ENCODE data around the gene UBE3D. TPM values are rescaled to one million over a fixed set of nuclear protein-coding genes. Genes with fewer than 3 reads are reported as not detected.
"Not testable (repeated sequence)": the region's sequence is repeated elsewhere in the genome, so short reads cannot be mapped to it uniquely, and the experiment has no call there.

Gene UBE3D
- polyA plus RNA-seq, 4 donors = 7.1 to 11.5 (median 9.1) TPM

GRCh38 chr6:82877213-82878195 lies 188.1 kb downstream of the UBE3D start:
- DNase-seq (ENCODE audit: low read depth in 4 of 4, low spot score in 2 of 4) = no peak

- no peak for DNase-seq (ENCODE audit: low read depth in 4 of 4, low spot score in 2 of 4)
Observed at GRCh38 chr6:82875573-82876185, 190.0 kb downstream of the UBE3D start.

GRCh38 chr6:82874867-82875266 lies 190.8 kb downstream of the UBE3D start:
- DNase-seq (ENCODE audit: low read depth in 4 of 4, low spot score in 2 of 4) = no peak

GRCh38 chr6:82872185-82872584 lies 193.5 kb downstream of the UBE3D start:
- DNase-seq (ENCODE audit: low read depth in 4 of 4, low spot score in 2 of 4) = no peak

- DNase-seq (ENCODE audit: low read depth in 4 of 4, low spot score in 2 of 4) = no peak
Observed at GRCh38 chr6:82870582-82871172, 195.0 kb downstream of the UBE3D start.

- DNase-seq (ENCODE audit: low read depth in 4 of 4, low spot score in 2 of 4) = no peak
Observed at GRCh38 chr6:82869493-82869892, 196.1 kb downstream of the UBE3D start.

- no peak for DNase-seq (ENCODE audit: low read depth in 4 of 4, low spot score in 2 of 4)
Observed at GRCh38 chr6:82867946-82868345, 197.7 kb downstream of the UBE3D start.

GRCh38 chr6:82866446-82866845 lies 199.2 kb downstream of the UBE3D start:
- no peak for DNase-seq (ENCODE audit: low read depth in 4 of 4, low spot score in 2 of 4)

GRCh38 chr6:82865461-82865860 lies 200.2 kb downstream of the UBE3D start:
- DNase-seq (ENCODE audit: low read depth in 4 of 4, low spot score in 2 of 4) = no peak

GRCh38 chr6:82863781-82864180 lies 201.9 kb downstream of the UBE3D start:
- no peak for DNase-seq (ENCODE audit: low read depth in 4 of 4, low spot score in 2 of 4)

GRCh38 chr6:82862543-82862942 lies 203.1 kb downstream of the UBE3D start:
- no peak for DNase-seq (ENCODE audit: low read depth in 4 of 4, low spot score in 2 of 4)

- DNase-seq (ENCODE audit: low read depth in 4 of 4, low spot score in 2 of 4) = no peak
Observed at GRCh38 chr6:82861121-82861520, 204.5 kb downstream of the UBE3D start.

- DNase-seq (ENCODE audit: low read depth in 4 of 4, low spot score in 2 of 4) = not testable (repeated sequence)
Observed at GRCh38 chr6:82856077-82856476, 209.6 kb downstream of the UBE3D start.

GRCh38 chr6:82852904-82853303 lies 212.7 kb downstream of the UBE3D start:
- not testable (repeated sequence) for DNase-seq (ENCODE audit: low read depth in 4 of 4, low spot score in 2 of 4)

GRCh38 chr6:82843291-82843885 lies 222.3 kb downstream of the UBE3D start:
- DNase-seq (ENCODE audit: low read depth in 4 of 4, low spot score in 2 of 4) = no peak

GRCh38 chr6:82842721-82843120 lies 222.9 kb downstream of the UBE3D start:
- DNase-seq (ENCODE audit: low read depth in 4 of 4, low spot score in 2 of 4) = no peak

Other genes with a start within 250 kb of the UBE3D start
- 10 to 100 TPM; 26.3 to 42.1 (median 36.2) TPM for gene DOP1A, start 1.8 kb upstream of the UBE3D start, polyA plus RNA-seq (ENCODE audit: insufficient read length in 4 of 4)
- 10 to 100 TPM; 31.4 to 59.1 (median 48.1) TPM for gene PGM3, start 127.4 kb upstream of the UBE3D start, polyA plus RNA-seq (ENCODE audit: insufficient read length in 4 of 4)
- gene RWDD2A, start 127.5 kb upstream of the UBE3D start, polyA plus RNA-seq (ENCODE audit: insufficient read length in 4 of 4) = 1 to 10 TPM; 5.5 to 8.0 (median 6.7) TPM